Measurements from ENCODE around the gene HSPBP1. TPM values are rescaled to one million over a fixed set of nuclear protein-coding genes. Genes with fewer than 3 reads are reported as not detected.

HSPBP1 gene
- polyA plus RNA-seq, 12 donors = 13.9 to 50.2 (median 19.1) TPM; not detected in 1

GRCh38 chr19:55306712-55307111 is 26.8 kb upstream of the HSPBP1 start:
- no peak for DNase-seq

DNA sequence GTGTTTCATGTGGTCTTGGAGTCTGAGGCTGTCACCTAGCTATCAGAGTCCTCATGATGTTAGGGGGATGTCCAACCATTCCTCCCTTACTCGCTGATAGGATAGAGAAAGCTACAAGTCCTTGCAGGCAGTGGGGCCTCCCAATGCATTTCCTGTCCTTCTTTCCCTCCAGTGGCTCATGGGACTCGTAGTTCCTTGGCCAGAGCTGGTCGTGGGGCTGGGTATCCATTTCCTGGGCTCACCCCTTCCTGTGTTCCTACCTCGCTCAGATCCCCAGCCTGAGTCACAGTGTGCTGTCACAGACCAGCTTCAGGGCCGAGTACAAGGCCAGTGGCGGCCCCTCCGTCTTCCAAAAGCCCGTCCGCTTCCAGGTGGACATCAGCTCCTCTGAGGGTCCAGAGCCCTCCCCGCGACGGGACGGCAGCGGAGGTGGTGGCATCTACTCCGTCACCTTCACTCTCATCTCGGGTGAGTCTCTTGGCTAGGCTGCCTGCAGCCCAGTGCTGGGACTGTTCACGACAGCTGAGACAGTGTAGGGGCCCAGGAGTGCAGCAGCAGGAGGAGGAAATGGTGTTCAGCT is 26.2 kb upstream of the HSPBP1 start:
- DNase-seq = no peak

GRCh38 chr19:55305491-55305890 is 25.6 kb upstream of the HSPBP1 start:
- DNase-seq = no peak

DNA sequence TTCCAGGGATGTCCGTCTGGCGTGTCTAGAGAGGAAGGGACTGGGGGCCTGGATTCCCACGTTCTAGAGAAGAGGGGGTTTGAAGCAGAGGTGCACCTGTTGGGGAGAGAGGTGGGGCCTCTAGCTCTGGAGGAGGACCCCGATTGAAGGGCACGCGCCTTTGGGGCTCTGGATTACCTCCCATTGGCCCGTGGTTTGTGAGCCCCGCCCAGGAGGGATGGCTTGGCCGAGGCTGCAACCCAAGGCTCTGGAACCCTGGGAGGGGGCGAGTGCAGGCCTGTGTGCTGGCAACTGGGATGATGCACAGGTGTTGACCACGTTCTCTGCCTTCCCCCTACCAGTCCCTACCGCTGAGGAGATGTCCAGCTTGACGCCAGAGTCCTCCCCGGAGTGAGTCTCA is 25.1 kb upstream of the HSPBP1 start:
- no peak for DNase-seq

- no peak for DNase-seq
These were observed 24.5 kb upstream of the HSPBP1 start for GRCh38 chr19:55304279-55304978.

DNA sequence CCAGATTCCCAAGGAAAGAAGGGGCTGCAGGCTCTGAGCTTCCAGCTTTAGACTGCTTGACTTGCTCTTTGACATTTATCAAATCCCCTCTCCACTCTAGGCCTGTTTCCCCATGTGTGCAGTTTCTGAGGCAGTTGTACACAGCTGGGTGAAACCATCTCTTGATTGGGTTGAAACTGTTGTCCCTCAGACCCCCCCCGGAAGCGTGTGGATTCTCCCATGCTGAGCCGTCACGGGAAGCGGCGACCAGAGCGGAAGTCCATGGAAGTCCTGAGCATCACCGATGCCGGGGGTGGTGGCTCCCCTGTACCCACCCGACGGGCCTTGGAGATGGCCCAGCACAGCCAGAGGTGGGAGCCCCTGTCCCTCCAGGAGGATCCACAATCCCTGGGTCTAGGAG is 23.6 kb upstream of the HSPBP1 start:
- no peak for DNase-seq

GRCh38 chr19:55302318-55302703 is 22.4 kb upstream of the HSPBP1 start:
- no peak for DNase-seq

DNA sequence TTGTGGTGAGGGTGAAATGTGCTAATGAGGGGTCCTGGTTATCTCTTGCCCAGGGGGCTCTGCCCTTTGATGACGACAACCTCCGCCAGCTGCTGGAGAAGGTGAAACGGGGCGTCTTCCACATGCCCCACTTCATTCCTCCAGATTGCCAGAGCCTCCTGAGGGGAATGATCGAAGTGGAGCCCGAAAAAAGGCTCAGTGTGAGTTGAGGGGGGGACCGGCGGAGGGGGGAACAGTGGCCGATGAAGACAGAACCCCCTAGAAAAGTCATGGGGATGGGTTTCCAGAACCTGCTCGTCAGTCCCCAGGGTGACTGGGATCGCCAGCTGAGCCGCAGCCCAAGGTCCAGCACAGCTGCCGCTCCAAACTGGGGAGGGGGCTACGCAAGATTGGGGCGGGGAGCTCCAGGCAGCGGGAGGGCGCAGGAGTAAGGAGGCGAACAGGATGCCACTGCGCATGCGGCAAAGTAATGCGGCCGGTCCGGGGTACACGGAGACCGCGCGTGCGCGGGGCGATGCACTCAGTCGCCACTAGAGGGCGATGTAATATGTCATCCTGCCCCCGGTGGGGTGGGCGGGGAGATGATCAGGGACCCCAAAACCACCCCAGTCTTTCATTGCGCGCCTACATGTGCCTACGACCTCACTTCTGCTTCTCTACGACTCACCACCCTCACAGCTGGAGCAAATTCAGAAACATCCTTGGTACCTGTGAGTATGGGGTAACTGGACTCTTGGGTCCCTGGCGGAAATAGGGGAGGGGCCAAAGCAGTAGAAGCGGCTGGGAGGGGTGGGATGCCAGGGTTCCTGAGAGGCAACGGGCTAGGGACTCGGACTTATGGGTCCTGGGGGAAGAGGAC is 21.8 kb upstream of the HSPBP1 start:
- DNase-seq = peak; percentile 90

GRCh38 chr19:55300886-55301458 is 21.1 kb upstream of the HSPBP1 start:
- DNase-seq = no peak

- no peak for DNase-seq
These were observed 20.1 kb upstream of the HSPBP1 start for GRCh38 chr19:55299991-55300390.

- DNase-seq = no peak
These were observed 17.4 kb upstream of the HSPBP1 start for GRCh38 chr19:55297267-55297666.

DNA sequence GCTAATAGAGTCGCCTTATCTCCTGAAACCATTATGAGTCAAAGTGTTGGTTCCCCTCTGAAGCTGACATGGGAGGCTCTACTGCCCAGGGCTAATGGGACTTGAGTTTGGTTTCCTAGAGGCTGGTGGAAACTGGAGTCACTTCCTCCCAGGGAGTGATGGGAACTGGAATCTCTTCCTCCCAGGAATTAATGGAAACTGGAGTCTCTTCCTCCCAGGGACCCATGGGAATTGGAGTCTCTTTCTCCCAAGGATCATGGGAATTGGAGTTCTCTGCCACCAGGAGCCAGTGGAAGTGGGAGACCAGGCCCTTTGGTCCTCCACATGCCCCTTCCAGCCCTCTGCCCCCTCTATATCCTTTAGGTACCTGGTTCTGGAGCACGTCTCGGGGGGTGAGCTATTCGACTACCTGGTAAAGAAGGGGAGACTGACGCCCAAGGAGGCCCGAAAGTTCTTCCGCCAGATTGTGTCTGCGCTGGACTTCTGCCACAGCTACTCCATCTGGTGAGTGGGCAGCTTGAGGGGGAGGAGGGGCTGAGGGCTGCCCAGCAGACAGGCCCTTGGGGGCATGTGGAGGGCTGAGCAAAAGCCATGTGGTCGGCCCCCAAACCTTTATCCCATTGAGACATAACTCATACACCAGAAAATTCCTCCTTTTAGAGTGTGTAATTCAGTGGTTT is 9.3 kb upstream of the HSPBP1 start:
- DNase-seq = no peak

- DNase-seq = no peak
These were observed 7.6 kb upstream of the HSPBP1 start for GRCh38 chr19:55287361-55288079.

- no peak for DNase-seq
These were observed 5.5 kb upstream of the HSPBP1 start for GRCh38 chr19:55285229-55285890.

GRCh38 chr19:55284405-55285058 is 4.6 kb upstream of the HSPBP1 start:
- no peak for DNase-seq

DNA sequence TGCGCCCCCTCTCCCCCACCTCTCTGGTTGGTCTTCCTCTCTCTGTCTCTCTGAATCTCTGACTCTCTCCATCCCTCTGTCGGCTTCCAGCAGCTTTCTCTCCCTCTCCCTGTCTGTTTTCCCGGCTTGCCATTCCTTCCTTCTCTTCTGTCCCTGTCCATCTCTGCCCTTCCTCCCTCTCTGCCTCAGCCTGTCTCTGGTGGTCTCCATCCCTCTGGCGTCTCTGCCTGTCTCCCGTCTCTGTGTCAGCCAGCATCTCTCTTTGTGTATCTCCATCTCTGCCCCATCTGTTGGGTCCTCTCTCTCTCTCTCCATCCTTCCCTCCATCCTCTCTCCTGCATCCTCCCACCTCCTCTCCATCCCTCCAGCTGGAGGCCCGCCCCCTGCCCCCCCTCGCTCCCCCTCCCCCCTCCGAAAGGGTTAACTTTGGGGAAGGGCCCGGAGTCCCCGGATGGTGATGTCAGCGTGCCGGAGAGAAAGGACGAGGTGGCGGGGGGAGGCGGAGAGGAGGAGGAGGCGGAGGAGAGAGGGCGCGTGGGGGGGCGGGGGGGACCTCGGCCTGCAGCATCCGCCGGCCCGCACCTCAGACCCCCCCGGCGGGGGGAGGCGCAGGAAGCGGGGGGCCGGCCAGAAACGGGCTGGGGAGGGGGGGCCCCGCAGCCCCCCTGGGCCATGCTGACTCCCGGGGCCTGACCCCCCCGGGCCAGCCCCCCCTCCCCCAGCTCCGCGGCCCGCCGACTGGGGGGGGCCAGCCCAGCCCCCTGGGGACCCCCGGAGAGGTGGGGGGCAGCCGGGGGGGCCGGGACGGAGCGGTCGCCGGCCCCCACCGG is 3.9 kb upstream of the HSPBP1 start, which contains the start of gene BRSK1:
TSS of gene BRSK1 (plus strand) at position 450 of the 830 bp plus-strand sequence. CDS start 446 bp downstream, outside the sequence.
- DNase-seq = peak; percentile 76

- DNase-seq = no peak
These were observed 570 bp downstream of the HSPBP1 start for GRCh38 chr19:55279340-55279739.

DNA sequence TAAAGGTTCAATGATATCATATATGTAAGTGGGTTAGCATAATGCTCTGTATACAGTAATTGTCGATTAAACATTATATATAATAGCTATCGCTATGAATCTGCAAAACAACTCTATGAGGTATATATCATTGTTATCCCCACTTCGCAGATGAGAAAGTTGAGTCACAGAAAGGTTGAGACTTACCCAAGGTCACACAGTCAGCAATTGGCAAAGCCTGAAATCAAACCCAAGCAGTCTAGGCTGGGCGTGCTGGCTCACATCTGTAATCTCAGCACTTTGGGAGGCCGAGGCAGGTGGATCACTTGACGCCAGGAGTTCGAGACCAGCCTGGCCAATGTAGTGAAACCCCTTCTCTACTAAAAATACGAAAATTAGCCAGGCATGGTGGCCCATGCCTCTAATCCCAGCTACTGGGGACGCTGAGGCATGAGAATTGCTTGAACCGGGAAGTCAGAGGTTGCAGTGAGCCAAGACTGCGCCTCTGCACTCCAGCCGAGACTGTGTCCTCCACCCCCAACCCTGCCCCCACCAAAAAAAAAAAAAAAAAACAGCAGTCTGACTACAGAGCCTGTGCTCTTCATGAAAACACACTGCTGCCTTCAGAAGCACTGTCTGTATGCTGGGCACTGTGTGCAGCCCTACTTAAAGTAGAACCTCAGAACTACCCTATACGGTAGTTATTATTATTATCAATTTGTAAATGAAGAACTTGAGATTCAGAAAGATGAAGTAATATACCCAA is 1.3 kb downstream of the HSPBP1 start:
- no peak for DNase-seq
